GM10266 (cell line): ENCODE measurements around the gene FABP1.
A peak's percentile ranks its signal among the peaks of the same experiment; 100 is the strongest.

Experiments used
- DNase-seq: peaks from one replicate; pipeline ENCODE4 v3.0.0; 2012; ENCODE audit errors: extremely low spot score
- TF ChIP-seq, protein P1 (sequence below): IDR thresholded peaks from 2 replicates; pipeline ENCODE4 v1.5.1; 2012; ENCODE audit warnings: mild to moderate bottlenecking, low read depth; ENCODE audit not compliant: control insufficient read depth, insufficient read depth; ENCODE audit errors: missing control alignments

Gene FABP1

DNA sequence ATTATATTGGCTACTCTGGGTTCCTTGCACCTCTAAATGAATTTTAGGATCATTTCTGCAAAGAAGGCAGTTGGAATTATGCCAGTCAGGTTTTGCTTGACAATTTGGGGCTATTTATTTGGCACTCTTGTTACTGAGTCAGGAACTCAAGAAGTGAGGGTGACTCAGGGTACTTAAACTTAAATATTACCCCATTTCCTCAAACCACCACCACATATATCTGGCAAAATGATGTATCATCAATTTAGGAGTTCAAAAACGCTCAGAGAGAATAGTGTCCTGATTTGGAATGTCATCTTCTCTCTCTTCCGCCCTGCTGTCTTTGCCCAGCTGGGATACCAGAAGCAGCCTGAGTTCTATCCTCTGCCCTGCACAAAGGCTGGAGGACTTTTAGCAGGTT, 39.9 kb upstream of the FABP1 start:
- DNase-seq: no peak
- TF ChIP-seq, protein P1, sequence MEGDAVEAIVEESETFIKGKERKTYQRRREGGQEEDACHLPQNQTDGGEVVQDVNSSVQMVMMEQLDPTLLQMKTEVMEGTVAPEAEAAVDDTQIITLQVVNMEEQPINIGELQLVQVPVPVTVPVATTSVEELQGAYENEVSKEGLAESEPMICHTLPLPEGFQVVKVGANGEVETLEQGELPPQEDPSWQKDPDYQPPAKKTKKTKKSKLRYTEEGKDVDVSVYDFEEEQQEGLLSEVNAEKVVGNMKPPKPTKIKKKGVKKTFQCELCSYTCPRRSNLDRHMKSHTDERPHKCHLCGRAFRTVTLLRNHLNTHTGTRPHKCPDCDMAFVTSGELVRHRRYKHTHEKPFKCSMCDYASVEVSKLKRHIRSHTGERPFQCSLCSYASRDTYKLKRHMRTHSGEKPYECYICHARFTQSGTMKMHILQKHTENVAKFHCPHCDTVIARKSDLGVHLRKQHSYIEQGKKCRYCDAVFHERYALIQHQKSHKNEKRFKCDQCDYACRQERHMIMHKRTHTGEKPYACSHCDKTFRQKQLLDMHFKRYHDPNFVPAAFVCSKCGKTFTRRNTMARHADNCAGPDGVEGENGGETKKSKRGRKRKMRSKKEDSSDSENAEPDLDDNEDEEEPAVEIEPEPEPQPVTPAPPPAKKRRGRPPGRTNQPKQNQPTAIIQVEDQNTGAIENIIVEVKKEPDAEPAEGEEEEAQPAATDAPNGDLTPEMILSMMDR: no peak

DNA sequence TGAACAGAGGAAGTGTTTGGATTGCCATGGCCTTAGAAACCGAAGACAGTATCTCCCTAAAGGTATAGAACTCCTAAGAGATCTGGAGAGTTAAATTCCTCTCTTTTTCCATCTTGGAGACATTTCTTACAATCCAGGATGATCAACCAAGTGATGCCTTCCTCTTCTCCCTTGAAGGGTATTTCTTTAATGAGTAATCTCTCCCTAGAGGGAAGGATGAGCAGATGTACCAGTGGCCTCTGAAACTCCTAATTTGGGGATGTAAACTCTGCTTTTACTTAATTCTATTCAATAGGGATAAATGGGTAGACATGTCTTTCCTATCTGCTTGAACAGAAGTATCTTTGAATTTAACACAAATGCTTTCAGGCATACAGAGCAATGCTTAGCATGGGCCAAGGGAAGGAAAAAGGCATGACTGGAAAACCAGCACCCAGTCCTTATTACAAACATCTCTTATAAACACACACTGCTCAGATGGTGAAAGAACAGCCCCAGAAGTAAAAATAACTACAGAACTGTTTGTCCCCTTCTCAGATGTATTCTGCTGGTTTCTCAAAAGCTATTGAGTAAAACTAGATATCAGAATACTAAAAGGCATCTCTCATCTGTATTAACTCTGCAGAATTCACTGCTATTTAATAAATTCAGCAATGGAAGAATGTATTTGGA, 37.6 kb upstream of the FABP1 start:
- DNase-seq: no peak
- TF ChIP-seq, protein P1: no peak

GRCh38 chr2:88161446-88162244, 33.8 kb upstream of the FABP1 start:
- TF ChIP-seq, protein P1: no peak
- no peak for DNase-seq

- DNase-seq: no peak
- TF ChIP-seq, protein P1: no peak
Observed at GRCh38 chr2:88160517-88160916, 32.7 kb upstream of the FABP1 start.

DNA sequence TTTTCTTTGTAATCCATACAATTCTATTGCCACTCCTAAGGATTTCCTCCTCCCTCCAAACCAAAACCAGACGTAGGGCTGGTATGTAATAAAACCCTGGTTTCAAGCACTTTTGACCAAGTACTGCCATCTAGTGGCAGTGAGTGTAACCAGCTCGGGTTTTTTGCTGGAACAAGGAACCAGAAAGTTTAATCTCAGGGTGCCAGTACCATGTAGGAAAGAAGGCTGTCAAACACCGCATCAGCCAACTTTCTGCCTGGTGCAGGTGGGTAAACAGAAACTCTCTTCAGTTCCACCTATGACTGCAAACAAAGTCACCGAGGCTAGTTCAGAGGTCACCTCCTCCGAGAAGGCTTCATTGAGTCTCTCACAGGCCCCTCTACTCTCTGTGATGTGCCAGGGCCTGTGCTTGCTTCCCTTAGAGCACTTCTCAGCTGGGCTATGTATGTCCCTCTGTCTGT, 32.1 kb upstream of the FABP1 start:
- DNase-seq: peak; percentile 68
- TF ChIP-seq, protein P1: peak; percentile 82

GRCh38 chr2:88159481-88159880, 31.6 kb upstream of the FABP1 start:
- no peak for DNase-seq
- TF ChIP-seq, protein P1: no peak

DNA sequence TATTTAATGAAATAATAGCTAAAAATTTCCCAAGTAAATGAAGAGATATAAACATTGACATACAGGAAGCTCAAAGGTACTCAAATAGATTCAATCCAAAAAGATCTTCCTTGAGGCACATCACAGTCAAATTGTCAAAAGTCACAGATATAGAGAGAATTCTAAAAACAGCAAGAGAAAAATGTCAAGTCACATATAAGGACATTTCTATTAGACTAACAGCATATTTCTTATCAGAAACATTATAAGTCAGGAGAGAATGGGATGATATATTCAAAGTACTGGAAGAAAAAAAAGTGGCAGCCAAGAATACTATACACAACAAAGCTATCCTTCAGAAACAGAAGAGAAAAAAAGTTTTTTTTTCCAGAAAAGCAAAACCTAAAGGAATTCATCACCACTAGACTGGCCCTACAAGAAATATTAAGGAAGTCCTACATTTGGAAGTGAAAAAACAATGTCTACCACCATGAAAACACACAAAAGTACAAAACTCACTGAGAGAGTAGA, 21.1 kb upstream of the FABP1 start:
- TF ChIP-seq, protein P1: no peak
- no peak for DNase-seq
